Keratinocyte (primary cell): ENCODE results near the gene FBN1. TPM values are rescaled to one million over a fixed set of nuclear protein-coding genes. Genes with fewer than 3 reads are reported as not detected.

Source experiments
- DNase-seq: peaks from one replicate; pipeline ENCODE4 v3.0.0-alpha.2; 2011; ENCODE audit warnings: low read depth, missing footprints, low spot score
- FAIRE-seq: peaks from 2 replicates; lab custom pipeline; 2011; peaks lifted over from hg19 to GRCh38; lab: Jason Lieb, UNC
- H2AFZ ChIP-seq: 2 replicates; pipeline ENCODE4 v1.6.0; 2012; ENCODE audit warnings: low read length, control low read depth, inconsistent platforms; ENCODE audit not compliant: control insufficient read depth
- H3K27ac ChIP-seq: 2 replicates; pipeline ENCODE4 v1.5.1; 2011; ENCODE audit warnings: low read length; ENCODE audit not compliant: control insufficient read depth, insufficient read depth
- H3K27me3 ChIP-seq: 3 replicates; pipeline ENCODE4 v1.6.0; 2011; ENCODE audit warnings: low read length; ENCODE audit not compliant: control insufficient read depth, insufficient read depth; ENCODE audit errors: extremely low read depth
- H3K36me3 ChIP-seq, 2 experiments: 2 replicates in 1 of 2; 3 replicates in 1 of 2; pipeline ENCODE4 v1.5.1; 2011; ENCODE audit warnings: low read length in 2 of 2, mild to moderate bottlenecking in 1 of 2; ENCODE audit not compliant: control insufficient read depth in 2 of 2, insufficient read depth in 2 of 2; ENCODE audit errors: extremely low read depth in 1 of 2
- H3K4me1 ChIP-seq: 3 replicates; pipeline ENCODE4 v1.5.1; 2011; ENCODE audit warnings: low read length; ENCODE audit not compliant: control insufficient read depth, insufficient read depth; ENCODE audit errors: extremely low read depth
- H3K4me2 ChIP-seq: 3 replicates; pipeline ENCODE4 v1.6.0; 2011; ENCODE audit warnings: low read depth, low read length; ENCODE audit not compliant: control insufficient read depth, insufficient read depth; ENCODE audit errors: extremely low read depth
- H3K4me3 ChIP-seq, 3 experiments: fragments of 200-600 bp in 1 of 3; sonication (generic) in 1 of 3; 2 replicates in 2 of 3; 3 replicates in 1 of 3; pipeline ENCODE4 v1.5.1; 2011 to 2016; ENCODE audit warnings: low read length in 3 of 3, mild to moderate bottlenecking in 3 of 3, control low read depth in 2 of 3, inconsistent platforms in 1 of 3, low read depth in 1 of 3, mixed read lengths in 1 of 3, mixed run types in 1 of 3, moderate library complexity in 1 of 3; ENCODE audit not compliant: control insufficient read depth in 2 of 3, insufficient read depth in 2 of 3; ENCODE audit errors: extremely low read depth in 1 of 3
- H3K79me2 ChIP-seq: 2 replicates; pipeline ENCODE4 v1.6.0; 2012; ENCODE audit warnings: low read length; ENCODE audit not compliant: control insufficient read depth, insufficient read depth
- H3K9ac ChIP-seq: 3 replicates; pipeline ENCODE4 v1.6.0; 2011; ENCODE audit warnings: low read length; ENCODE audit not compliant: control insufficient read depth, insufficient read depth; ENCODE audit errors: extremely low read depth
- H3K9me1 ChIP-seq: 3 replicates; pipeline ENCODE4 v1.6.0; 2011; ENCODE audit warnings: low read length; ENCODE audit not compliant: control insufficient read depth, insufficient read depth; ENCODE audit errors: extremely low read depth
- H3K9me3 ChIP-seq: 2 replicates; pipeline ENCODE4 v1.5.1; 2012; ENCODE audit warnings: low read depth, low read length; ENCODE audit not compliant: control insufficient read depth
- H4K20me1 ChIP-seq: 3 replicates; pipeline ENCODE4 v1.6.0; 2011; ENCODE audit warnings: low read length; ENCODE audit not compliant: control insufficient read depth, insufficient read depth; ENCODE audit errors: extremely low read depth
- CTCF ChIP-seq, 3 experiments: IDR thresholded peaks in 1 of 3; conservative IDR thresholded peaks in 1 of 3; optimal IDR thresholded peaks in 1 of 3; 2 replicates in 2 of 3; 3 replicates in 1 of 3; pipeline versions ENCODE3 to v1.5.1; 2011; ENCODE audit warnings: low read length in 3 of 3, mild to moderate bottlenecking in 3 of 3, moderate library complexity in 2 of 3, control low read depth in 1 of 3, inconsistent platforms in 1 of 3; ENCODE audit not compliant: insufficient read depth in 2 of 3; ENCODE audit errors: extremely low read depth in 1 of 3
- EZH2 ChIP-seq: IDR thresholded peaks from one replicate; pipeline ENCODE4 v1.6.1; 2012; ENCODE audit warnings: inconsistent platforms, mild to moderate bottlenecking, low read length, moderate library complexity
- dilution Hi-C: fragments of 300-500 bp; cut with MboI; formaldehyde crosslinking; loops from one replicate; pipeline ENCODE4 v1.7.0; 2020; ENCODE audit warnings: low sequenced_read_pairs; ENCODE audit not compliant: extremely low pct_ligation_motif_present
- polyA plus RNA-seq, 5 experiments: library from polyadenylated mRNA; depleted of rRNA in 3 of 5; stranded (reverse) in 3 of 5; stranded (forward) in 1 of 5; unstranded in 1 of 5; fragments of >200 nt; gene quantifications; 1 replicate in 1 of 5; 2 replicates in 3 of 5; 3 replicates in 1 of 5; pipeline versions ENCODE4 v1.2.1 to v1.2.3, GENCODE V29; 2011 to 2012; ENCODE audit warnings: missing spikeins in 2 of 5, low read depth in 1 of 5, low replicate concordance in 1 of 5

FBN1 gene
- polyA plus RNA-seq, 1 donor (not counting 4 experiments of a cell fraction or from before 2014, with no cell fraction given): 3.5 TPM

GRCh38 chr15:48559285-48559684 lies 86.2 kb downstream of the FBN1 start:
- Histone ChIP-seq H2AFZ (no peak overlapping the region), H3K27me3 (no peaks in the 10 kb centered on the region), H3K4me2 (no peak overlapping the region), H3K4me3 (no peak overlapping the region), H3K9me3 (no peaks in the 10 kb centered on the region), H3K27ac (no peak overlapping the region), H3K9ac (no peak overlapping the region), H4K20me1 (no peaks in the 10 kb centered on the region), H3K9me1 (no peaks in the 10 kb centered on the region), H3K4me1 (no peaks in the 10 kb centered on the region), H3K79me2 (no peaks in the 10 kb centered on the region), H3K36me3 (no peaks in the 10 kb centered on the region)
- DNase-seq (no peak), FAIRE-seq (no peak)
- dilution Hi-C loops: no loop called here
- TF ChIP-seq CTCF (optimal IDR thresholded peaks at IDR 0.05 in 1 of 3, IDR thresholded peaks at IDR 0.05 in 1 of 3, conservative IDR thresholded peaks at IDR 0.05 in 1 of 3; ENCODE audit: extremely low read depth in 1 of 3, insufficient read depth in 2 of 3, low read length in 3 of 3): no peak
- no peak for TF ChIP-seq EZH2

- no peak for FAIRE-seq
- TF ChIP-seq EZH2 (no peak), CTCF (optimal IDR thresholded peaks at IDR 0.05 in 1 of 3, IDR thresholded peaks at IDR 0.05 in 1 of 3, conservative IDR thresholded peaks at IDR 0.05 in 1 of 3; ENCODE audit: extremely low read depth in 1 of 3, insufficient read depth in 2 of 3, low read length in 3 of 3) (no peak)
- Histone ChIP-seq H3K9me3 (no peaks in the 10 kb centered on the region), H3K4me3 (no peak overlapping the region), H3K9ac (no peak overlapping the region), H3K27ac (no peak overlapping the region), H3K27me3 (no peaks in the 10 kb centered on the region), H3K4me1 (no peaks in the 10 kb centered on the region), H3K36me3 (no peaks in the 10 kb centered on the region), H3K4me2 (no peak overlapping the region), H3K79me2 (no peaks in the 10 kb centered on the region), H2AFZ (no peak overlapping the region), H3K9me1 (no peaks in the 10 kb centered on the region), H4K20me1 (no peaks in the 10 kb centered on the region)
- no peak for DNase-seq
- dilution Hi-C loops: no loop called here
These were observed 87.3 kb downstream of the FBN1 start for GRCh38 chr15:48558226-48558625.
